Jurkat, Clone E6-1 (cell line): ENCODE results near the gene CCDC39.
A peak's percentile ranks its signal among the peaks of the same experiment; 100 is the strongest.
"Not testable (repeated sequence)": the region's sequence is repeated elsewhere in the genome, so short reads cannot be mapped to it uniquely, and the experiment has no call there.

Experiments
- DNase-seq: peaks from one replicate; pipeline ENCODE4 v3.0.0-alpha.2; 2011; ENCODE audit warnings: low read depth, low spot score
- H3K4me3 ChIP-seq: 2 replicates; pipeline ENCODE4 v1.5.1; 2011; ENCODE audit warnings: mild to moderate bottlenecking, low read length, control low read depth, moderate library complexity

Gene CCDC39

DNA sequence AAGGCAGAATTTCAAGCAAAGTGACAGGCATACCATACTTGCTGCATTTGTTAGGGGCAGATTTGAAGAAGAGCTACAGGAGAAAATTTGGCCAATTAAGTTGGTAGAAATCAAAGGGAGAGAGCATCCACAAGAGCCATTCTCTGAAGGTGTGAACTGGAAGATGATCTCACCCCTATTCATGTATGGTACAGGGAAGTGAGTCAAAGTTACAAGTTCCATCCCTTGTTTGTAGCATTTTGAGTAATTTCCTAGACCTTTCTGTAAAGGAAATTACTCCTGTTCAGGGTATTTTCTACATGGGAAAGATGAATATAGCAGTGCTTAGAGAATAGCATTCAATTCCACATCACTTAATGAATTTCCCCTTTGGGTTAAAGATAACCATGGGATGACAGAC is 48.9 kb downstream of the CCDC39 start:
- no peak for DNase-seq
- H3K4me3 ChIP-seq, result no peak overlapping the region

DNA sequence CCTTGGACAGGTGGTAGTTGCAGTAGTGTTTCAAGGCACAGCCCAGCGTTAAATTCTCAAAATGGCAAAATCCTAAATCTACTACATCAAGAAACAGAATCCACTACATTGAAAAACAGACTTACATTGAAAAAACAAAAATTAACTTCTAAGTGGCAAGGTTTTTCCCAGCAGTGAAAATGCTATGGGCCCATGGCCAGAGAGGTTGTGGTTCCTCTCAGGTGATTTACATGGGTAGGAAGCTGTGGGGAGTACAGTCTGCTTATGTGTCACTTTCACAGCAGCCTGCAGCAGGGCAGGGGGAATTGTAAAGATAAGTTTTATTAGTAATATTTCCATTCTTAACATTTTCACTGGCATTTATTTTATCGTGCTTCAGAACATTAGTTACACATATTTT is 52.4 kb downstream of the CCDC39 start:
- no peak overlapping the region for H3K4me3 ChIP-seq
- DNase-seq, result no peak

DNA sequence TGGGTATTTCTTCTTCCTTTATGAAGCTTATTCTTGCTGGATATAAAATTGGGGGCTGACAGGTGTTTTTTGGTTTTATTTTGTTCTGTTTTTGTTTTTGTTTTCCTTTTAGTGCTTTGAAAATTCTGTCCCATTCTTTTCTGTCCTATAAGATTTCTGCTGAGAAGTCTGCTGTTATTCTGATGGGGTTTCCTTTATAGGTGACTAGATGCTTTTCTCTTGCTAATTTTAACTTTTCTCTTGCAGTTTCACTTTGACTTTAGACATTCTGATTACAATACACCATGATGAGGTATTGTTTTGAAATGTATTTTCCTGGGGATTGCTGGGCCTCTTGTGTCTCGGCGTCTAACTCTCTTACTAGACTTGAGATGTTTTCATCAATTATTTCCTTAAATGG is 54.6 kb downstream of the CCDC39 start:
- DNase-seq, result no peak
- no peak overlapping the region for H3K4me3 ChIP-seq

DNA sequence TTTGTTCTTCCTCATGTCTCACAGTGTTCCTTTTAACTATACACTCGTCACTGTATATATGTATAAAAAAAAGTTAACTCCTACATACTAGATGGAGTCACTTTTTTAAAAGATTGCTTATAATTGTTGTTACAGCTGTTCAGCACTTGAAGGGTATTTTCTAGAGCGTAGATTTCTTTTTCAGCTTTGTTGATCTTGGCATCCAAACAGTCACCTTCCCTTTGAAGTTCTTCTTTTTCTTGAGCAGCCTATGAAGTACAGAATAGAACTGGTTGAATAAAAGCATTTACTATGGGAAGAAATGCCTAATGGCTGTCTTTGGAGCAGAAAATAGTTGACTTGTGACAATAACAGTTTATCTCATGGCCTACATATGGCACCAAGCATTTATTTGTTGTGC is 59.6 kb downstream of the CCDC39 start:
- DNase-seq, result no peak
- H3K4me3 ChIP-seq, result no peak overlapping the region

DNA sequence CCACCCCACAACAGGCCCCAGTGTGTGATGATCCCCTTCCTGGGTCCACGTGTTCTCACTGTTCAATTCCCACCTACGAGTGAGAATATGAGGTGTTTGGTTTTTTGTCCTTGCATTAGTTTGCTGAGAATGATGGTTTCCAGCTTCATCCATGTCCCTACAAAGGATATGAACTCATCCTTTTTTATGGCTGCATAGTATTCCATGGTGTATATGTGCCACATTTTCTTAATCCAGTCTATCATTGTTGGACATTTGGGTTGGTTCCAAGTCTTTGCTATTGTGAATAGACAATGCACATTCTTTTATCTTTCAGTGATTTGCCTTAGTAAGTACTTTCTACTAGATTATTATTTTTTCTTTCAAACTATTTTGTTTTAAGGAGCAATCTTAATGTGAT is 60.7 kb downstream of the CCDC39 start:
- not testable (repeated sequence) for DNase-seq, H3K4me3 ChIP-seq

DNA sequence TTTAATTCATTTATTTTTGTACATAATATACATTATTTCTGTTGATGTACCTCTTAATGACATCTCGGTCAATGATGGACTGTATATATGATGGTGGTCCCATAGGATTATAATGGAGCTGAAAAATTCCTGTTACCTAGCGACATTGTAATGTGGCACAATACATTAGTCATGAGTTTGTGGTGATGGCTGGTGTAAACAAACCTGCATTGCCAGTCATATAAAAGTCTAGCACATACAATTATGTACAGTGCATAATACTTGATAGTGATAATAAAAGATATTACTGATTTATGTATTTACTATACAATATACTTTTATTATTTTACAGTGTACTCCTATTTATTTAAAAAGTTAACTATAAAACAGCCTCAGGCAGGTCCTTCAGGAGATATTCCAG is 62.2 kb downstream of the CCDC39 start:
- DNase-seq, result no peak
- no peak overlapping the region for H3K4me3 ChIP-seq

DNA sequence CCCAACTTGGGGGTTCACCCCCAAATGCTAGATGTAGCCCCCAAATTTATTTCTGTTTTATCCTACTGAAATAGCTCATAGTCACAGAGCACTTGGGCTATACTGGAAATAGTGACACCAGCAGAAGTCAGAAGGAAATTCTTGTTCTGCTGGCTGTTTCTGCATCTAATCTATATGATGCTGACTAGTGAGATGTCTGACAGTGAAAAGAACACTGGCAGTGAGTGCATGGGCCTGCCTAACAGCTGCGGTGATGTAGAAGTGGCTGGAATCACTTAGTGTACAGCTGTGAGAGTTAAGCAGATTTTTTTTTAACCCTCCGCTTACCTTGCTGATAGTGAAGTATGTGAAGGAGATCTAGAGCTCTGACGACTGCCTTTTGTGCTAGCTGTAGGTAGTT is 63.3 kb downstream of the CCDC39 start:
- H3K4me3 ChIP-seq, result no peak overlapping the region
- DNase-seq, result no peak

DNA sequence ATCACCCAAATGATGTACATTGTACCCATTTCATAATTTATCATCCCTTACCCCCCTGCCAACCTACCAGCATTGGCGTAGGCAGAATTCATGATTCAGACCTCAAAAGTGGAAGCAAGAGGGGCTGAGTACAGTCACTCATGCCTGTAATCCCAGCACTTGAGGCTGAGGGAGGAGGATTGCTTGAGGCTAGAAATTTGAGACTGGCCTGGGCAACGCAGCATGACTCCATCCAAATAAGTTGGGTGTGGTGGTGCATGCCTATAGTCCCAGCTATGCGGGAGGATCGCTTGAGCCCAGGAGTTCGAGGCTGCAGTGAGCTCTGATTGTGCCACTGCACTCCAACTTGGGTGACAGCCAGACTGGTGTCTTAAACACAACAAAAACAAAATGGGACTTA is 66.9 kb downstream of the CCDC39 start:
- H3K4me3 ChIP-seq, result no peak overlapping the region
- no peak for DNase-seq

DNA sequence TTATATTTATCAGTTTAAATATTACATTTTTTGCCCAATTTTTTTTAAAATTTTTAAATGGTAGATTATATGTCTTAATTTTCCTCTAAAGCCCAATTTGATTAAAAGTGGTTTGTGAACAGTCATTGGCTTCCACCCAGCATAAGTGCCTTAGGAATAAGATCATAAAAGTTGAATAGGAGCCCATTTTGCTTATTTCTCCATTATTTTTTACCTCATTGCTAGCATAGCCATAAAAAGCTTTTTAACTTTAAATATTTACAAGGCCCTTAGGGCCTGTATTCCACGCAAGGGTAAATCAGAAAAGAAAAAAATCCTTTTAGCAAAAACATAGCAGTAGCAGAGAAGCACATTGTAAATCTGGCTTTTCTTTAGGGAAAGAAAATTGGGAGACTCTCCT is 68.3 kb downstream of the CCDC39 start:
- DNase-seq, result no peak
- H3K4me3 ChIP-seq, result no peak overlapping the region

DNA sequence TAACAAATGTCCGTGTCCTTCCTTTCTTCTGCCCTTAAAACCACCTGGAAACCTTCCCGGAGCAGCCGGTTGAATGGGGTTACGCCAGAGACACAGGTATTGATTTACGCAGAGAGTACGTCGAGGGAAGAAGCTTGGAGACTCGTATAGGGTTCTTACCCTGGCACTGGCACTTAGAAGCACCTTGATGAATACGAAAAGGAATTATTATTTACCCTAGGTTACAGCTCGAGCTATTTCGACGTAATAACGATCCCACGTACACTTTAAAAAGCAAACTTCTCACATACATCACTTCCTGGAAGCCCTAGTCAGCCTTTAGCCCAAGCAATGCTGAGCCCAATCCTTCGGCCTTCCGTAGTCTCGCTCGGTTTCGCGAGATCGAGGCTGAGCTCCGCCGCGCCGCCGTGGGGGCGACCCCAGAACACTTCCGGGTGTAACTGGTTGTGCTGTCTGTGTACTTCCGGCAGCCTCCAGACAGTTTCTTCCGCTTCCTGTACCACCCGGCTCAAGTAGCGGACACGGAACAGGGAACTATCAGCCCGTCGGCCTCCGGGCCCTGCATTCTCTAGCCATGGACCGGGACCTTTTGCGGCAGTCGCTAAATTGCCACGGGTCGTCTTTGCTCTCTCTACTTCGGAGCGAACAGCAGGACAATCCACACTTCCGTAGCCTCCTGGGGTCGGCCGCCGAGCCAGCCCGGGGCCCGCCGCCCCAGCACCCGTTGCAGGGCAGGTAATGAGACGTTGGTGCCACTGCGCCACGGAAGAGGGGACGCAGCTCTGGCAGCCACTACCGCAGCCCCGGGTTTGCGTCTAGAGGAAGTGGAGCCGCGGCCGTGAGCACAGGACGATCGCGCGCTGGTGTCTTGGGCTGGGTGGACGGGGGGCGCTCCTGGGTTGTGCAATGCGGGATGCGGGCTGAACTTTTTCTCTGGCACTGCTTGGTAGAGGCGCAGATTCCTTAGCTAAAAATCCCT is 77.3 kb downstream of the CCDC39 start, which contains the start of gene TTC14:
Gene TTC14 (plus strand): TSS at position 476 of the 979 bp plus-strand sequence. CDS start 99 bp downstream, at position 575.
- peak within 1 kb of the TSS; percentile 88 for H3K4me3 ChIP-seq
- peak; percentile 96 for DNase-seq

DNA sequence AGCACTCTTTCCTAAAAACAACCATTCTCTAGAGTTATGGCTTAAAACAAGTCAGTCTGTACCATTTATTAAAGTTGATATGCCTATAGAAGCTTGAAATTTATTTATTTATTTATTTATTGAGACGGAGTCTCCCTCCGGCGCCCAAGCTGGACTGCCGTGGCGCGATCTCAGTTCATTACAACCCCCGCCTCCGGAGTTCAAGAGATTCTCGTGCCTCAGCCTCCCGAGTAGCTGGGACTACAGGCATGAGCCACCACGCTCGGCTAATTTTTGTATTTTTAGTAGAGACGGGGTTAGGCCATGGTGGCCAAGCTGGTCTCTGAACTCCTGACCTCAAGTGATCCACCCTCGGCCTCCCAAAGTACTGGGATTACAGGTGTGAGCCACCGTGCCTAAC is 78.8 kb downstream of the CCDC39 start:
- H3K4me3 ChIP-seq, result no peak overlapping the region
- DNase-seq, result no peak

DNA sequence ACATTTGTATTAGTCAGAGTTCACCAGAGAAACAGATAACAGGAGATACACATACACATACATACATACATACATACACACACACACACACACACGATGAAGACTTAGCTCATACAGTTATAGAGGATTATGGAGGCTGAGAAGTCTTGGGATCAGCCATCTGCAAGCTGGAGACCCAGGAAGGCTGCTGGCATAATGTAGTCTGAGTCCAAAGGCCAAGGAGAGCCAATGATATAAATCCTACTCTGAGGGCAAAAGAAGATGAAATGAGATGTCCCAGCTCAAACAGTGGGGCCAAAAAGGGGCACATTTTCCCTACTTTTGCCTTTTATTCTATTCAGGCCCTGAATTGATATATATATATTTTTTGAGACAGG is 83.7 kb downstream of the CCDC39 start:
- no peak for DNase-seq
- no peak overlapping the region for H3K4me3 ChIP-seq

DNA sequence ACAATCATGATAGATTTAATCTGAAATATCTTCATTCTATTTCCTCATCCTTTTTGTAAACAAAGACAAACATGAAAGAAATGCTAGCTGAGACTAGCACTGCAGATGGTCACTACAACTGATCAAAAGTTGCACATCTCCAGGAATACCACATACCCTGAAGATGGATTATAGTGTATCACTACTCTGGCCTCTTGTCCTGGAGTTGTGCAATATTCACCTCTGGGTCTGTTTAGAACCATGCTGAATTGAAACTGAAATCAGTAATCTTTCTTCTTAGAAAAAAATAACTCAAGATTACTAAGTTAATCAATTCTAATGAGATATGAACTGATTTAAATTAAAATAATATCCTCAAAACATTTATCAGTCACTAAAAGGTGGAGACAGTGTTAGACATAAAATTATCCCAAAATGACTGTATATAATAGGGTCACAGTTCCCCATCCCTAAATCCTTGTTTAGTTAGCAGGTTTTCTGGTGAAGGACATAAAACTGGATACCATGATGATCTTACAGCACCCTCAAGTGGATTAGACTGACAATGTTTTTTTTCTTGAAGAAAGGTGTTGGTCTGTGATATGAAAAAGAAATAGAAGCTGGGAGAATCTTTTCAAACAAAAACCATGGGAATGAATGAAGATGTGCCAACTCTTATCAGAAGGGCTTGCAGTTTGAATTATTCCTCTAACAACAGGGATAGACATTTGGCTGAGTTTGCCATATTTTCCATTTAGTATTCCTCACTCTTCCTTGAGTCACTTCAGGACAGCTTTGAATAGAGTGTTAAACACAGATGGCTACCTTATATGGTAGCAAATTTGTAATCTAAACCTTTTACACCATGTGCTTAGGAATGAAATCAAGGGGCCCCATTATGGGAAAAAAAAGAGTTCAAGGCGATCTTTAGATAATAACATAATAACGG is 84.4 kb downstream of the CCDC39 start:
- H3K4me3 ChIP-seq, result no peak overlapping the region
- peak; percentile 22 for DNase-seq

DNA sequence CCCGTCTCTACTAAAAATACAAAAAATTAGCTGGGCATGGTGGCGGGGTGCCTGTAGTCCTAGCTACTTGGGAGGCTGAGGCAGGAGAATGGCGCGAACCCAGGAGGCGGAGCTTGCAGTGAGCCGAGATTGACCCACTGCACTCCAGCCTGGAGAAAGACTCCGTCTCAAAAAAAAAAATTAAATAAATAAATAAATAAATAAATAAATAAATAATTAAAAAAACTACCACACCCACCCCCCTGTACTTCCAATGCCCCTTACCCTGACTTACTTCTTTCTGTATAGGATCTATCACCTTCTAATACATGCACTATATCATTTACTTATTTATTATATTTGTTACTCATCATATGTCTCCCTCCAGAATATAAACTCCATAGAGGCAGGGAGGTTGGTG is 85.7 kb downstream of the CCDC39 start:
- H3K4me3 ChIP-seq, DNase-seq: not testable (repeated sequence)

DNA sequence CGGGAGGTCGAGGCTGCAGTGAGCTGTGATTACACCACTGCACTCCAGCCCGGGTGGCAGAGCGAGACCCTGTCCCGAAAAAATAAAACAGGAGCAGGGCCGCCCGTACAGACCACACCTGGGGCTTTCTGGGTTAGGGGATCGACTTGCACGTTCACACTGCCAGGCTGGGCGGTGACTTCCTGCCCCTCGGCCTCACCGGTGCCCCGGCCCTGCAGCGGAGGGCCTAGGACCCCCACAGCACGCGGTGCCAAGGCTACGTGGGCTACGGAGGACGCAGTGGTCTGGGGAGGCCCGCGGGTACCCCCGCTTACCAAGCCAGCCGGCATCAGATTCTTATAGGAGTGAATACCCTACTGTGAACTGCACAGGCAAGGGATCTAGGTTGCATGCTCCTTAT is 88.9 kb downstream of the CCDC39 start:
- H3K4me3 ChIP-seq, result no peak overlapping the region
- DNase-seq, result no peak

DNA sequence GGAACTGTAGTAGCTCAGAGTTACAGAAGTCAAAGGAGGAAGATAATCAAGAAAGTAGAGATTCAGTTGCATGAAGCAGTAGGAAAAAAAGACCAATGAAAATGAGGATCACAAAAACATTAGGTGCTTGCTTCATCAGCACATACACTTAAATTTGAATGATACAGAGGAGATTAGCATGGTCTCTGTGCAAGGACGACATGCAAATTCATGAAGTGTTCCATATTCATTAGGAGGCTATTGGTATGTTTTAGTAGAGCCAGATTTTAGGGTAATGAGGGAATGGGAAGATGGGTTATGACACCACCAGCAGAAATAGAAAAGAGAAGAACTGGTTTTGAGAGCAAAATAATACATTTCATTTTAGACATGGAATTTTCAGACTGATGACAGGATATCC is 98.4 kb downstream of the CCDC39 start:
- no peak for DNase-seq
- H3K4me3 ChIP-seq, result no peak overlapping the region

DNA sequence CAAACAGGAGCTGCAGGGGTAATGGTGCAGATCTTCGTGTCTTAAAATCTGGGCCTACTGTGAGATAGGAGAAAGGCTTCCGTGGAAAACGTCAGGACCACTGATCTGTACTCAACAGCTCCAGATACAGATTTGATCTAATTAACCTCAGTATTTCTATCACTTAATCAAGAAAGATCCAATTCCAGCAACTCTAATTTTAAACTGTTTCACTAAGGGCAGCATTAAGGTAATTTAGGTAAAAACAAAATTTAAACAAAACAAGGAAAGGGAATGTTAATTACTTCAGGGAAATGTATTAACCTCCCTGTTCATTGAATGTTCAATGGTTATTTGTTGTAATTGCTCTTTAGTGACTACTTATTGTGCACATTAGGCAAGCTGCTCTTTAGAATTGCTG is 103.7 kb downstream of the CCDC39 start:
- no peak for DNase-seq
- no peak overlapping the region for H3K4me3 ChIP-seq

DNA sequence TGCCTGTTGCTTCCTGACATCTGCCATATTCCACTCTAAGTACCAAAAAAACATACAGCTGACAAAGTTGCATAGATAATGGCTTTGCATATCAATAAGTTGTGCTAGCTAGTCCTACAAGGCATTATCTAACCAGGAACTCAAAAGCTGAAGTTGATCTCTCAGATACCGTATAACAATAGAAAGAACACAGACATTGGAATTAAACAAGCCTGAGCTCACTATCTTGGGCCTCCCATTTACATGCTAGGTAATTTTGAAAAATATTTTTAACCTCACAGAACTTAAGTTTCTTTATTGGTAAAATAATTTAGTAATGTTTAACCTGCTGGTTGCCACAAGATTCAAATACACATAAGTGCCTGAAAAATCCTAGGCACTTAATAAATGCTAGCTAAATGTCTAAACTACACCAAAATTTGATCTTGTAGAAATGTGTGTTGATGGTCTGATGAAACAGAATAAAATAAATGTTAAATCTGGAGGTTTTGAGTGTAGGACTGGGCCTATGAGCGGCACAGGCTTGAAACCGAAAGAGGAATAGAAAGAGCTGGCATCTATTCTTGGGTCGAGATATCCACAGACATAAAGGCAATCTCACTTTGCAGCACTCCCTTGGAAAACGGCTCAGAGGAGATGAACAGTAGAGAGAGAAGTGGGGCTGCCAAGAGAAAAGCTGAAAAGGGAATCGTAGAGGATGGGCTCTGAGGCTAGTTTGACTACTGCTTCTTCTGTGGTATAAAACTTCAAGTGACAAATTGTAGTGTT is 107.3 kb downstream of the CCDC39 start:
- no peak overlapping the region for H3K4me3 ChIP-seq
- no peak for DNase-seq

DNA sequence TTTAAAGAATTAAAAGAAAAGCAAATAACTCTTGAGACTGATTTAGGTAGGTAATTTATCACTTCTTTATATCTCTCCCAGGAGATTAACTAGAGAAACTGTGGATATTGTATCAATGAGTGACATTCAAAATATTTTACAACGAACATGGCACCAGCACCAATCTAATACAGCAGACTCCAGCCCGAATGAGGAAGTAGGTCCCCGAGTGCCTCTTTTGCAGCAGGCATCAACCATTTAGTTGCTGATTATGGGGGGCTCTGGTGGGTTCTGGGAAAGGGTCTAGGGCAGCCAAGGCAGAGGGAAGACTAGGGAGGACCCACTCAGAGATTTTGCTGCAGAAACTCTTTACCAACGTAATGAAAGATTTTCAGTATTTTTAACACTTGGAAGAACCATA is 109.1 kb downstream of the CCDC39 start:
- no peak for DNase-seq
- H3K4me3 ChIP-seq, result no peak overlapping the region
